ENCODE measurements around the gene MRPL38.
"Not testable (repeated sequence)": the region's sequence is repeated elsewhere in the genome, so short reads cannot be mapped to it uniquely, and the experiment has no call there.

DNA sequence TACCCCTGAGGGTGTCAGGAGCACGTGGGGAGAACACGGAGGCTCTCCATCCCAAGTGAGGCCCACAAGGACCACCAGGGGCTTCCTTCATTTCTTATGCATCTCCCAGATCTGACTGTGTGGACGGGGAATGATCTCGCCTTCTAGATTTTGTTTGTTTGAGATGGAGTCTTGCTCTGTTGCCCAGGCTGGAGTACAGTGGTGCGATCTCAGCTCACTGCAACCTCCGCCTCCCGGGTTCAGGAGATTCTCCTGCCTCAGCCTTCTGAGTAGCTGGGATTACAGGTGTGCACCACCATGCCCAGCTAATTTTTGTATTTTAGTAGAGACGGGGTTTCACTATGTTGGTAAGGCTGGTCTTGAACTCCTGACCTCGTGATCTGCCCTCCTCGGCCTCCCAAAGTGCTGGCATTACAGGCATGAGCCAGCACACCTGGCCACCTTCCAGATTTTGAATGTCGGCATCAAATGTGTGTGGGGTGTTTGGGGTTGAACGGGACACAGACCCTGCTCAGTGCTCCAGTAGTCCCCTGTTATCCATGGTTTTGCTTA lies 35.9 kb downstream of the MRPL38 start:
- not testable (repeated sequence) for TF ChIP-seq POLR2A (IDR thresholded peaks at IDR 0.05; ENCODE audit: low read length); GATA1 (IDR thresholded peaks at IDR 0.05; ENCODE audit: low read depth, low read length)

Measured in erythroblast (primary cell).